RPMI7951 (cell line): Measurements from ENCODE around the gene INPPL1. TPM values are rescaled to one million over a fixed set of nuclear protein-coding genes. Genes with fewer than 3 reads are reported as not detected.
"Not testable (repeated sequence)": the region's sequence is repeated elsewhere in the genome, so short reads cannot be mapped to it uniquely, and the experiment has no call there.

Experiments used
- DNase-seq: peaks from one replicate; pipeline ENCODE4 v3.0.0-alpha.2; 2012; ENCODE audit warnings: low read depth
- total RNA-seq: library from RNA; depleted of rRNA; stranded (reverse); fragments of >200 nt; shearing (Covaris generic); gene quantifications from 2 replicates; pipeline ENCODE4 v1.2.3, GENCODE V29; 2014

The INPPL1 gene
- total RNA-seq, 1 experiment from 2014 or later, result 29.4 TPM

DNA sequence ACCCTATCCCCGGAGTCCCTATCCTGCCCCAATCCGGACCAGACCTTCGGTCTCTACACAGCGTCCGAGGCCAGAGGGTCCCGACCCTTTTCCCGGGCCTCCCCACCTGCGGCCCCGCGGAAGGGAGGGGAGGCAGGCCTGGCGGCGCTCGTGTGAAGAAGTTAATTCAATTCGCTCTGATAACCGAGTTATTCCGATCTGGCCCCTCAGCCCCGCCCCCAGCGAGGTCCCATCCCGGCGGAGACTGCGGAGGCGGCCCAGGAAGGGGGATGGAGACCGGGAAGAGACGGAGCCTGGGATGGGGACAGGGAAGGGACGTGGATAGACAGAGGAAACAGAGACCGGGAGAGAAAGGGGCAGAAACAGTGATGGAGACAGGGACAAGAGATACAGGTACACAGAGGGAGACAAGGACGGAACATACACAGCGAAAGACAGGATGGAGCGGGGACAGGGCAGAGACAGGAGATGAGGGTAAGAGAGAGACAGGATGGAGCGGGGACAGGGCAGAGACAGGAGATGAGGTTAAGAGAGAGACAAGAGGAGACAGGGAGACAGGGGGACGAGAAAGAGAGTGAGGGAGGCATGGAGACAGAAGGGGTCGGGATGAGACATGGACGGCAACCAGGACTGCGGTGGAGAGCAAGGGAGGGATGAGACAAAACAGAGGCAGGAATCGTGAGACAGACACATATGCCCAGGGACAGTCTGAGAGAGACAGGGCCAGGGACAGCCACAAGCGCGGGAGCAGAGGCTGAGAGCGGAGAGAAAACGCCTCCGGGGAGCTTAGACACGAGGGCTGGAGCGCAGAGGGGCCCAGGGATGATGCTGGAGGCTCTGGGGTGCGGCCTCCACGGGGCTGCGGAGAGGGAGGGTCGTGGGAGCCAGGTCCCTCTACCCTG, 20.0 kb downstream of the INPPL1 start:
- DNase-seq, result no peak

DNA sequence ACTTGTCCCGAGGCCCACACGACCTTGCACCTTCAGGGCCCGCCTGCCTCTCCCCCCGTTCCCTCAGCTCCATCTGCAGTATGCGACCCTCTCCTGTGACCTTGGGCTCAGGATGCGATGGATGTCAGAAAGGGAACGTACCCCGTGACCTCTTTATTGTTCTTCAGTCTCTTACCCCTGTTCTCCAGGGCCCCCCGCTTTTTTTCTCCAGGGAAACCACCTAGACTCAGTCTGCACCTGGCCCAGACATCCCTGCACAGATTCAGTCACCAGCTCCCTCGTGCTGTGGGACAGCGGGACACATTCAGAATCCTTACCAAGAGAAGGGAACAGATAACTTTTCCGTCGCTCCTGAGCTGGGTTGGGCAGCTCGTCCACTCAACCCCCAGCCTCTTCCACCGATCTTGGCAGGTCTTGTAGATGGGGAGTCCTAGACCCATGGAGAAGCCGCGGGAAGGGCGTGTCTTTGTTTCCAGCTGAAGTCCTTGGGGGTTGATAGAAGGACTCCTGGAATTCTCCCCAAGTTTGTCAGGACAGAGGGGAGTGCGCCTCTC, 20.8 kb downstream of the INPPL1 start:
- no peak for DNase-seq

DNA sequence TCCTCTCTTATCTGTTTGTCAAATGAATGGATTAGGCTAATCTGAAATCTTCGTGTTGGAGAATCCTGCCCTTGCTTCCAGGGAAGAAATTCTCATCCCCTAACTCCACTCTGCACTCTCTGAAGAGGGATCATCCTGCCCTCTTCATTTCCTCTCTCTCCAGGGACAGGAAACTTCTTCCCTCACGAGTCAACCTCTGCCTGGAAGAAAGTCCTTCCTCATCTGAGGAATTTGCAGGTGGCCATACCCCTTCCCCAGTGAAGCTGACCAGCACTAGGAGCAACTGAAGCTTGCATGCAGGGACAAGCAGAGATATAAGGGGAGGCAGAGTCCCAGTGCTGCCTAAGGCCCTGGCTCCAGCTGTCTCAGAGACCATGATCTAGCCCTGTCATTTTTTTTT, 23.0 kb downstream of the INPPL1 start:
- DNase-seq, result no peak

- DNase-seq, result no peak
Observed at GRCh38 chr11:72249961-72250360, 25.4 kb downstream of the INPPL1 start.

DNA sequence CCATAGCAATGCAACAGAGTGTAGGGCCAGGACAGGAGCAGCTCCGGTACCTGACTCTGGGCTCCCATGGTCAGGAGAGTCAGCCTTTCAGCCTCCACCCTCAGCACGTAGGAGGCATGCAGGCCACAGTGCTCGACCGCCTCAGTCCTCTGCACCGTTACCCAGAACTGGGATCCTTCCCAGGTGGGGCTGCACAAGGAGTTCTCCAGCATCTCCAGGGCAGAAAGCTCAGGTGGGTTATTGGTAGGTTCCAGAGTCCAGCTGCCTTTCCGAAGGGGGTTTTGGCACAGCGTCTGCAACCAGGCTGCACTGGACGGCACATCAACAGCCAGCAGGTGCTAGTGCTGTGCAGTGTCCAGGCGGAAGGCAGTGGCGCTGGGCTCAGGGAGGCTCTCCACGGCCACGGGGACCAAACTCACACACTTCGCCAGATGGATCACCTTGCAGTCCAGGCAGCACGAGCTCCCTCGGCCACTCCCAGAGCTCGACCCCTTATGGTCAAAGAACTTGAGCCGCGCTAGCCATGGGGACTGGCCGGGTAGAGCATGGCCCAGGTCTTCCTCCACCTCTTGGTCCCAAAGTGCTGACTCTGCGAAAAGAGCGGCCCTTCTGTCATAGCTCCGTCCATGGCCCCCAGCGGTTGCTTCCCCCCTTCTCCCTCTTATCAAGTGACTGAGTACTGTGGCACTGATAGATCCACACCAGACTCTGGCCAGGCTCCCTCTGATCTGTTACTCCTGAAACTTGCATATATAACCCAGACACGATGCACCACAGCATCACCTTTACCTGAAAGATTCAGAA, 26.3 kb downstream of the INPPL1 start:
- no peak for DNase-seq

DNA sequence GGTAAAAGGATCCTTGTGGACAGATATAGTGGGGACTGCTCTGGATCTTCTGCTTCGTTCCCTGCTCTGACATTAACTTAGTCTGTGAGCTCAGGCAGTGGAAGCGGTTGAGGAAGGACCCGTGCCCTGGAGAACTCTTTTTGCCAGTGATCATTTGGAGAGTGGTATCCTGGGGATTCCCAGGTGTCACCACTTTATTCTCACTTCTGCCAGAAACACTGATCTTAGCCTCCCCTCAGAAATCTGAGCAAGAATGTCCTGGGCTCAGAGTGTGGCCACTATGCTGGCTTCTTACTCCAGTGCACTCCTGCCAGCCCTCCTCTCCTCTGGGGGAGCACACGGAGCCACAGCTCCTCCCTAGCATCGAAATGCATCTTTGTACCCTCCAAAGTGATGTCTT, 27.0 kb downstream of the INPPL1 start:
- no peak for DNase-seq

- no peak for DNase-seq
Observed at GRCh38 chr11:72253392-72253791, 28.8 kb downstream of the INPPL1 start.

GRCh38 chr11:72254299-72254993, 29.9 kb downstream of the INPPL1 start:
- no peak for DNase-seq

DNA sequence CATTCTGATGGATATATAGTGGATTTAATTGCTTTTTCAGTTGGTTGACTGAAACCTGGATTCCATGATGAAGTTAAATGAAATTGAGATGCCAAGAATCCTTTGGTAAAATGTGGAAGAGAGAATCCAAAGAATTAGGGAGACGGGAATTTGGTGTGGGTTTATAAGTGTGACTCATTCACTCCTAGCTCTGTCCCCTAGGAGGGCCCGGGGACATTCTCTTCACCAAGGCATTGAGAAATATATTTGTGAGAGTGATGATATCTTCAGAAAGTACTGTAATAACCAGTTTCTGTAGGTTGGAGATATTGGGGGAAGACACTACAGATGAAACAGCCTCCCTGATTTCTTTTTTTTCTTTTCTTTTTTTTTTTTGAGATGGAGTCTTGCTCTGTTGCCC, 33.0 kb downstream of the INPPL1 start:
- peak; percentile 43 for DNase-seq

DNA sequence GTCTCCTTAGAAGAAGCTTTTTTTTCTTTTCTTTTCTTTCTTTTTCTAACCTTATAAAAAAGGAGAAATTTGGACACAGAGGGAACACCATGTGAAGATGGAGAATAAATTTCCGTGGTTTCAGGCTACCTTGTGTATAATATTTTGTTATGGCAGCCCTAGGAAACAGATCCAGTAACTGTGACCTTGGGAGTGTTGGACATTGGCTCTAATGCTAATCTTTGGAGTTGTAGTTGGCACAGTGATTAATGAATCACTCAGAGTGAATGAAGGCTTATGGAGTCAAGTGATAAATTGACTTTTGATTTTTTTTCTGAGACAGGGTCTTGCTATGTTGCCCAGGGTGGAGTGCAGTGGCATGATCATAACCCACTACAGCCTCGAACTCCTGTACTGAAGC, 34.9 kb downstream of the INPPL1 start:
- no peak for DNase-seq

DNA sequence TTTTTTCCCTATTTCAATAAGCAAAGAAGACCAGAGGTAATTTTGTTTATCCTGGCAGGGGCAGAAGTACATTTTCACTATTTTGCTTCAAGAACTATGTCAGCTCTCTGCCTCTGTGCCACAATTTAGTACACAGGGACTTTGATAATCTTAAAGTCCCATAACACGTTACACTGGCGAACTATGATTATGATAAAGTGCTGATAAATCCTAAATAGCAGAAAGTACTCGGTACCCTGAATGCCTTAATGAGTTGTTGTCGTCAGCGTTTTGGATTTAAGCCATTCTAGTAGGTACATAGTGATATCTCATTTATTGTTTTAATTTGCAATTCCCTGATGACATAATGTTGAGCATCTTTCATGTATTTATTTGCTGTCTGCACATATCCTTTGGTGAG, 36.0 kb downstream of the INPPL1 start:
- no peak for DNase-seq

- DNase-seq, result peak; percentile 51
Observed at GRCh38 chr11:72263361-72263760, 38.8 kb downstream of the INPPL1 start.

GRCh38 chr11:72265951-72266350, 41.4 kb downstream of the INPPL1 start:
- no peak for DNase-seq

DNA sequence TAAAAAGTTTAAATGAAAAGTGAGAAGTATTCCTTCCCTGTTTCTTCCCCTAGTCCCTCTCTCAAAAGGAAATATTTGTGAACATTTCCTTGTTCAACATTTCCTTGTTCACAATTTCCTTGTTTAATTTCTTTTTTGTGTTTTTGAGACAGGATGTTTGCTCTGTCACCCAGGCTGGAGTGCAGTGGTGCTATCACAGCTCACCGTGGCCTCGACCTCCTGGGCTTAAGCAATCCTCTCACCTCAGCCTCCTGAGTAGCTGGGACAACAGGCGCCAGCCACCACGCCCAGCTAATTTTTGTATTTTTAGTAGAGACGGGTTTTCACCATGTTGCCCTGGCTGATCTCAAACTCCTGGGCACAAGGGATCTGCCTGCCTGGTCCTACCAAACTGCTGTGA, 42.4 kb downstream of the INPPL1 start:
- DNase-seq, result not testable (repeated sequence)

DNA sequence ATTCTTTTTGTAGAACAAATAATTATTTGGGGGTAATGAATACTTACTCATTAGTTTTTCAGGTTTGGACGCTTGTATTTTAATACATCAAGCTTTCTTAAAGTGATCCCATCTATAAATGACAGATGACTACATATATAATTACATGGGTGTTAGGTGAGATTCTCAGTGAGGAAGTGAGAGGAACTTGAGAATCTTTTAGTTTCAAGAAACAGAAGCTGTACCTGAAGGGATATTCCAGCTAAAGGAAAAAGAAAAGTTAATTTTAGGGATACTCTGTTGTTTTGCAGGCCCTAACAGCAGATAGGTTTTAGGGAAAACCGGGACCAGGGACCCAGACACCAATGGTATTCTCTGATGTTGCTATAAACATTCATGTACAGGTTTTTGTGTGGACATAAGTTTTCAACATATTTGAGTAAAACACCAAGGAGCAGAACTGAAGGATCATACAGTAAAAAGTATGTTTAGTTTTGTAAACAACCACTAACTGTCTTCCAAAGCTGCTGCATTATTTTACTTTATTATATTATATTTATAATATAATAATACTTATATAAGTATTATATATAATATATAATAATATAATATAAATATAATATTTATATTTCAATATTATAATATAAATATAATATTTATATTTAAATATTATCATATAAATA, 43.5 kb downstream of the INPPL1 start:
- DNase-seq, result no peak

DNA sequence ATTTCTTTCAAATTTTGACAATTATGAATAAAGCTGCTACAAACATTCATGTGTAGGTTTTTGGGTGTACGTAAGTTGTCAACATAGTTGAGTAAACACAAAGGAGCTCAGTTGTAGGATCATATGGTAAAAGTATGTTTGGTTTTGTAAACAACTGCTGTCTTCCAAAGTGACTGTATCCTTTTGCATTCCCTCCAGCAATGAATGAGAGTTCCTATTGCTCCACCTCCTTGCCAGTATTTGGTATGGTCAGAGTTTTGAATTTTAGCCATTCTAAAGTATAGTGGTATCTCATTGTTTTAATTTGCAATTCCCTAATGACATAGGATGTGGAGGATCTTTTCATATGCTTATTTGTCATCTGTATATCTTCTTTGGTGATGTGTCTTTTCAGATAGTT, 47.4 kb downstream of the INPPL1 start:
- DNase-seq, result no peak

DNA sequence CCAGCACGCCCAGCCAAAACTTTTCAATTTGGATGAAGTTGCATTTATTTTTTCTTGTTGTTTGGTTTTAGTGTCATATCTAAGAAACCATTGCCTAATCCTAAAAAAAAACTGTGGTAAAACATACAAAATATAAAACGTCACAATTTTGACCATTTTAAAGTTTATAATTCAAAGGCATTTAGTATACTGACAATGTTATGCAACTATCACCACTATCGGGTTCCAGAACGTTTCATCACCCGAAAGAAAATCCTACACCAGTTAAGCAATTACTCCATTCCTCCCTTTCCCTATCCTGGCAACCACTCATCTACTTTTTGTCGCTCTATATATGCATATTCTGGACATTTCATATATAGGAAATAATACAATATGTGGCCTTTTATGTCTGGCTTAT, 49.9 kb downstream of the INPPL1 start:
- DNase-seq, result no peak

GRCh38 chr11:72278905-72279304, 54.3 kb downstream of the INPPL1 start:
- DNase-seq, result peak; percentile 75

DNA sequence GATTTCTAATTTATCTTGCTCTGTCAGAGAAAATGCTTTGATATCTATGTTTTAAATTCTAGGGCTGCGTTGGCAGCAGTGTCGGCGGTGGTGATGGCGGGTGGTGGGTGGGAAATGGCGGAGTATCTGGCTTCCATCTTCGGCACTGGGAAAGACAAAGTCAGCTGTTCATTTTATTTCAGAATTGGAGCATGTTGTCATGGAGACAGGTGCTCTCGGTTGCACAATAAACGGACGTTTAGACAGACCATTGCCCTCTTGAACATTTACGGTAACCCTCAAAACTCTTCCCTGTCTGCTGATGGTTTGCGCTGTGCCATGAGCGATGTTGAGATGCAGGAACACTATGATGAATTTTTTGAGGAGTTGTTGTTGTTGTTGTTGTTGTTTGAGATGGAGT, 55.5 kb downstream of the INPPL1 start:
- DNase-seq, result no peak

DNA sequence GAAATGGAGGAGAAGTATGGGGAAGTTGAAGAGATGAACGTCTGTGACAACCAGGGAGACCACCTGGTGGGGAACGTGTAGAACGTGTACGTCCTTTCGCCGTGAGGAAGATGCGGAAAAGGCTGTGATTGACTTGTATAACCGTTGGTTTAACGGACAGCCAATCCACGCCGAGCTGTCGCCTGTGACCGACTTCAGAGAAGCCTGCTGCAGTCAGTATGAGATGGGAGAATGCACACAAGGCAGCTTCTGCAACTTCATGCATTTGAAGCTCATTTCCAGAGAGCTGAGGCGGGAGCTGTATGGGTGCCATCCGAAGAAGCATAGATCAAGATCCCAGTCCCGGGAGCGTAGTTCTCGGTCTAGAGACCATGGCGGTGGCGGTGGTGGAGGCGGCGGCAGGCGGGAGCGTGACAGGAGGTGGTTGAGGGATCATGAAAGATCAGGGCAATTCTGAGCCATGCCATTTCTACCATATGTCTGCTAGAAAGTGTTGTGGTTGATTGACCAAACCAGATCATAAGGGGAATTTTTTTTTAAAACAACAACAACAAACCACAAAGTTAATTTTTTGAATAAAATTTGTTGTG, 56.3 kb downstream of the INPPL1 start:
- DNase-seq, result no peak

- DNase-seq, result no peak
Observed at GRCh38 chr11:72283947-72284346, 59.4 kb downstream of the INPPL1 start.
